HG02642 (cell line): ENCODE data around the gene VILL.
"Not testable (repeated sequence)": the region's sequence is repeated elsewhere in the genome, so short reads cannot be mapped to it uniquely, and the experiment has no call there.

Source experiments
- ATAC-seq: cut with Tn5 transposase; IDR thresholded peaks from one replicate; pipeline ENCODE4 v1.9.1; 2021; ENCODE audit warnings: mild to moderate bottlenecking; ENCODE audit not compliant: unreplicated experiment, poor library complexity

The VILL gene

GRCh38 chr3:37982331-37982730 is 8.3 kb upstream of the VILL start:
- ATAC-seq = no peak

- ATAC-seq = no peak
Measured at GRCh38 chr3:37984051-37984450, 6.5 kb upstream of the VILL start.

- no peak for ATAC-seq
Measured at GRCh38 chr3:37984596-37984995, 6.0 kb upstream of the VILL start.

- ATAC-seq = no peak
Measured at GRCh38 chr3:37985637-37986320, 4.8 kb upstream of the VILL start.

GRCh38 chr3:37986479-37987314 is 3.9 kb upstream of the VILL start:
- ATAC-seq = no peak

- no peak for ATAC-seq
Measured at GRCh38 chr3:37987315-37987697, 3.3 kb upstream of the VILL start.

- no peak for ATAC-seq
Measured at GRCh38 chr3:37987751-37988179, 2.8 kb upstream of the VILL start.

GRCh38 chr3:37988376-37988775 is 2.2 kb upstream of the VILL start:
- not testable (repeated sequence) for ATAC-seq

- no peak for ATAC-seq
Measured at GRCh38 chr3:37988931-37989525, 1.6 kb upstream of the VILL start.

- no peak for ATAC-seq
Measured at GRCh38 chr3:37989821-37990480, 635 bp upstream of the VILL start.

GRCh38 chr3:37991109-37991508 is 523 bp downstream of the VILL start:
- ATAC-seq = no peak

GRCh38 chr3:37991823-37992222 is 1.2 kb downstream of the VILL start:
- ATAC-seq = no peak

- ATAC-seq = no peak
Measured at GRCh38 chr3:37992271-37993066, 1.9 kb downstream of the VILL start.

- no peak for ATAC-seq
Measured at GRCh38 chr3:37993067-37993455, 2.5 kb downstream of the VILL start.

- no peak for ATAC-seq
Measured at GRCh38 chr3:37993460-37993819, 2.9 kb downstream of the VILL start.

- peak; percentile 63 for ATAC-seq
Measured at GRCh38 chr3:37993820-37994638, 3.4 kb downstream of the VILL start.

- ATAC-seq = no peak
Measured at GRCh38 chr3:37994639-37994972, 4.0 kb downstream of the VILL start.

- no peak for ATAC-seq
Measured at GRCh38 chr3:37995652-37996641, 5.4 kb downstream of the VILL start.
